LNCaP clone FGC (cell line): ENCODE results near the gene SORT1.

Source experiments
- DNase-seq: peaks from one replicate; pipeline ENCODE4 v3.0.0-alpha.2; 2011; ENCODE audit warnings: low read depth
- H3K4me3 ChIP-seq: 2 replicates; pipeline ENCODE4 v1.5.1; 2011; ENCODE audit warnings: mild to moderate bottlenecking, low read depth, low read length, control low read depth
- TF ChIP-seq, protein P1 (sequence below): IDR thresholded peaks from 2 replicates; pipeline ENCODE4 v1.5.1; 2012; ENCODE audit warnings: mild to moderate bottlenecking; ENCODE audit not compliant: control insufficient read depth, insufficient read depth; ENCODE audit errors: extremely low read depth

The SORT1 gene

DNA sequence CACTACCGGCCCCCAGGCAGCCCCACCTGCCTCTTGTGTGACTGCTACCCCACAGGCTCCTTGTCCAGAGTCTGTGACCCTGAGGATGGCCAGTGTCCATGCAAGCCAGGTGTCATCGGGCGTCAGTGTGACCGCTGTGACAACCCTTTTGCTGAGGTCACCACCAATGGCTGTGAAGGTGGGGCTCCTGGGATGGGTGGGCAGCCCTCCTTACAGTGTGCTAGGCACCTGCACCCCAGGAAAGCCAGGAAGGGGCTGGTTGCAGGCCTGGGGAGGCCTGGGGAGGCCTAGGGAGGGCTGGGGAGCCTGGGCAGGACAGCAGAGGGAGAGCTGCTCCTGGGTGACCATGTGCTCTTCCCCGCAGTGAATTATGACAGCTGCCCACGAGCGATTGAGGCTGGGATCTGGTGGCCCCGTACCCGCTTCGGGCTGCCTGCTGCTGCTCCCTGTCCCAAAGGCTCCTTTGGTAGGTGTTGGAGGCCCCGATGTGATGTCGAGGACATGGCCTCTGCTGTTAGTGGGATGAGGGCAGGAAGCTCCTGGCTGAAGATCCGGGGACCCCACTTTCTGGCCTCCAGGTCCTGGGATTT is 131.9 kb downstream of the SORT1 start:
- TF ChIP-seq, protein P1, sequence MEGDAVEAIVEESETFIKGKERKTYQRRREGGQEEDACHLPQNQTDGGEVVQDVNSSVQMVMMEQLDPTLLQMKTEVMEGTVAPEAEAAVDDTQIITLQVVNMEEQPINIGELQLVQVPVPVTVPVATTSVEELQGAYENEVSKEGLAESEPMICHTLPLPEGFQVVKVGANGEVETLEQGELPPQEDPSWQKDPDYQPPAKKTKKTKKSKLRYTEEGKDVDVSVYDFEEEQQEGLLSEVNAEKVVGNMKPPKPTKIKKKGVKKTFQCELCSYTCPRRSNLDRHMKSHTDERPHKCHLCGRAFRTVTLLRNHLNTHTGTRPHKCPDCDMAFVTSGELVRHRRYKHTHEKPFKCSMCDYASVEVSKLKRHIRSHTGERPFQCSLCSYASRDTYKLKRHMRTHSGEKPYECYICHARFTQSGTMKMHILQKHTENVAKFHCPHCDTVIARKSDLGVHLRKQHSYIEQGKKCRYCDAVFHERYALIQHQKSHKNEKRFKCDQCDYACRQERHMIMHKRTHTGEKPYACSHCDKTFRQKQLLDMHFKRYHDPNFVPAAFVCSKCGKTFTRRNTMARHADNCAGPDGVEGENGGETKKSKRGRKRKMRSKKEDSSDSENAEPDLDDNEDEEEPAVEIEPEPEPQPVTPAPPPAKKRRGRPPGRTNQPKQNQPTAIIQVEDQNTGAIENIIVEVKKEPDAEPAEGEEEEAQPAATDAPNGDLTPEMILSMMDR = no peak
- no peak for DNase-seq
- no peak overlapping the region for H3K4me3 ChIP-seq

DNA sequence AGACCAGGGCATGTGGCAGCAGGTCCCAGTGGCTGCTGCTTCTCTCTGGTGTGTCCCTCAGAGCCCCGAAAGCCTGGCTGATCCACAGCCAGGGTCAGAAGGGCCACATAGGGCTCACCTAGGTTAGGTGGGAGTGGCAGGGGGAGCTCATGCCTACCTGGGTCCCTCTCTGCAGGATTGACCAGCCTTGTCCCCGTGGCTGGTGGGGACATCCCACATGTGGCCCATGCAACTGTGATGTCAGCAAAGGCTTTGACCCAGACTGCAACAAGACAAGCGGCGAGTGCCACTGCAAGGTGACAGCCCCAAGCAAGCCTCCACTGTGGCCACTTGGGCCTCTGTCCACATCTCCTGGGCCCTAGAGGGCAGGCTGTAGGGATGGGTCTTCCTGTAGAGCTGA is 132.7 kb downstream of the SORT1 start:
- TF ChIP-seq, protein P1 = no peak
- DNase-seq = no peak
- no peak overlapping the region for H3K4me3 ChIP-seq

- no peak overlapping the region for H3K4me3 ChIP-seq
- DNase-seq = no peak
- TF ChIP-seq, protein P1 = no peak
These were observed 133.4 kb downstream of the SORT1 start for GRCh38 chr1:109264379-109264755.

- peak; percentile 97 for DNase-seq
- H3K4me3 ChIP-seq = no peak overlapping the region
- TF ChIP-seq, protein P1 = peak; percentile 98
These were observed 133.9 kb downstream of the SORT1 start for GRCh38 chr1:109263597-109264378.

DNA sequence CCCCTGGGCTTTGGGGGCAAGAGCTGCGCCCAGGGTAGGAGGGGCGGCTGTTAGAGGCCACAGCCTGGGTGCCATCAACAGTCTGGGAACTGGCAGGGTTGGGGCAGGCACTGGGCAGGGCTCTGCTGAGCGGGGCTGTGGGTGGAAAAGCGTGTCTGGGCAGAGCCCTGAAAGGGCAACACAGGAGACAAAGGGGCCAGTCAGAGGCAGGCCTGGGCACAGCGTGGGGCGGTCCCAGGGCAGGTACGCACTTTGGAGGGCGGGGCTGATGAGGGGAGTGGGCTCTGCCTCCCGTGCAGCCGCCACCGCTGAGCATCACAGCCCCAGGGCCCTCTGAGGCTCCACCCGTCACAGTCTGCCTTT is 134.5 kb downstream of the SORT1 start:
- no peak for DNase-seq

GRCh38 chr1:109262231-109263055 is 135.3 kb downstream of the SORT1 start:
- TF ChIP-seq, protein P1 = no peak
- no peak overlapping the region for H3K4me3 ChIP-seq
- DNase-seq = no peak

More for the DNA sequence above, 134.5 kb downstream of the SORT1 start:
- TF ChIP-seq, protein P1 = no peak
- H3K4me3 ChIP-seq = no peak overlapping the region
